GM19025 (cell line): ENCODE measurements around the gene XCR1.
A peak's percentile ranks its signal among the peaks of the same experiment; 100 is the strongest.
"Not testable (repeated sequence)": the region's sequence is repeated elsewhere in the genome, so short reads cannot be mapped to it uniquely, and the experiment has no call there.

Experiments
- ATAC-seq: cut with Tn5 transposase; IDR thresholded peaks from one replicate; pipeline ENCODE4 v1.9.1; 2021; ENCODE audit warnings: mild to moderate bottlenecking, low read depth, moderate library complexity; ENCODE audit not compliant: unreplicated experiment

The XCR1 gene

GRCh38 chr3:46008058-46008457 lies 19.2 kb downstream of the XCR1 start:
- no peak for ATAC-seq

- no peak for ATAC-seq
Observed at GRCh38 chr3:46007280-46007679, 20.0 kb downstream of the XCR1 start.

GRCh38 chr3:46006238-46007032 lies 20.8 kb downstream of the XCR1 start:
- ATAC-seq = no peak

- ATAC-seq = not testable (repeated sequence)
Observed at GRCh38 chr3:46003706-46004105, 23.6 kb downstream of the XCR1 start.

GRCh38 chr3:46001178-46001577 lies 26.1 kb downstream of the XCR1 start:
- ATAC-seq = no peak

GRCh38 chr3:45997942-45998341 lies 29.3 kb downstream of the XCR1 start:
- no peak for ATAC-seq

GRCh38 chr3:45997499-45997898 lies 29.8 kb downstream of the XCR1 start:
- ATAC-seq = not testable (repeated sequence)

- peak; percentile 96 for ATAC-seq
Observed at GRCh38 chr3:45995236-45996192, 31.8 kb downstream of the XCR1 start, which contains the start of gene FYCO1. Gene FYCO1 (minus strand): TSS chr3:45995824. CDS start chr3:45984910, 10,914 bp downstream.

- no peak for ATAC-seq
Observed at GRCh38 chr3:45994419-45995235, 32.7 kb downstream of the XCR1 start.

GRCh38 chr3:45993421-45994027 lies 33.8 kb downstream of the XCR1 start:
- no peak for ATAC-seq

GRCh38 chr3:45992821-45993221 lies 34.5 kb downstream of the XCR1 start:
- ATAC-seq = no peak

- no peak for ATAC-seq
Observed at GRCh38 chr3:45992133-45992729, 35.1 kb downstream of the XCR1 start.

GRCh38 chr3:45991341-45991740 lies 35.9 kb downstream of the XCR1 start:
- no peak for ATAC-seq

GRCh38 chr3:45990181-45990580 lies 37.1 kb downstream of the XCR1 start:
- ATAC-seq = no peak

GRCh38 chr3:45988804-45989203 lies 38.5 kb downstream of the XCR1 start:
- ATAC-seq = no peak

- no peak for ATAC-seq
Observed at GRCh38 chr3:45988362-45988761, 38.9 kb downstream of the XCR1 start.

- no peak for ATAC-seq
Observed at GRCh38 chr3:45987368-45988291, 39.7 kb downstream of the XCR1 start.

GRCh38 chr3:45986303-45986982 lies 40.8 kb downstream of the XCR1 start:
- no peak for ATAC-seq
